Measurements from ENCODE around the gene SORCS2. TPM values are rescaled to one million over a fixed set of nuclear protein-coding genes. Genes with fewer than 3 reads are reported as not detected.

Gene SORCS2
- total and polyA plus RNA-seq, 2 of the 8 experiments (the other 6 are each of a cell fraction or from before 2014, with no cell fraction given) = 0.36 to 1.8 TPM

Small RNA genes lying within 50 kb of the gene (microRNA-seq; reads per million reads assigned to microRNA genes)
- gene MIR4274 (ENCODE audit: borderline microRNAs expressed in 2 of 2, borderline number of aligned reads in 2 of 2, borderline replicate concordance in 1 of 2) (0 reads per million in 2 experiments), gene MIR4798 (ENCODE audit: borderline microRNAs expressed in 2 of 2, borderline number of aligned reads in 2 of 2, borderline replicate concordance in 1 of 2) (0.20 to 0.23 reads per million in 2 experiments)

Small RNA genes lying within 50 kb of the gene (small RNA-seq; reads per million reads assigned to genes)
- gene MIR4274 (ENCODE audit: insufficient read depth) (not detected), gene MIR4798 (ENCODE audit: insufficient read depth) (not detected)

Other genes starting within 250 kb of the SORCS2 start
- 12.1 and 12.3 TPM in 2 replicates for gene TADA2B, start 149.2 kb upstream of the SORCS2 start, total RNA-seq (2021; fragmentation: NEBNext Ultra II Directional; extraction: Animal tissue kit (Norgen Biotek cat#: 25700))
- gene TADA2B, start 149.2 kb upstream of the SORCS2 start, polyA plus RNA-seq (2011; rRNA removed) = 5.7 and 6.5 TPM in 2 replicates
- gene GRPEL1, start 124.5 kb upstream of the SORCS2 start, total RNA-seq (2021; fragmentation: NEBNext Ultra II Directional; extraction: Animal tissue kit (Norgen Biotek cat#: 25700)) = 39.9 and 43.0 TPM in 2 replicates
- gene GRPEL1, start 124.5 kb upstream of the SORCS2 start, polyA plus RNA-seq (2011; rRNA removed) = 10.5 and 13.5 TPM in 2 replicates
- gene PSAPL1, start 242.4 kb downstream of the SORCS2 start, total RNA-seq (2021; fragmentation: NEBNext Ultra II Directional; extraction: Animal tissue kit (Norgen Biotek cat#: 25700)) = not detected in 2 replicates
- gene PSAPL1, start 242.4 kb downstream of the SORCS2 start, polyA plus RNA-seq (2011; rRNA removed) = 0.03 TPM in 2 replicates